HG03442 (cell line): ENCODE measurements around the gene YBX2.

Experiments
- ATAC-seq: cut with Tn5 transposase; IDR thresholded peaks from one replicate; pipeline ENCODE4 v1.9.1; 2021; ENCODE audit warnings: mild to moderate bottlenecking, moderate library complexity; ENCODE audit not compliant: unreplicated experiment

YBX2 gene

DNA sequence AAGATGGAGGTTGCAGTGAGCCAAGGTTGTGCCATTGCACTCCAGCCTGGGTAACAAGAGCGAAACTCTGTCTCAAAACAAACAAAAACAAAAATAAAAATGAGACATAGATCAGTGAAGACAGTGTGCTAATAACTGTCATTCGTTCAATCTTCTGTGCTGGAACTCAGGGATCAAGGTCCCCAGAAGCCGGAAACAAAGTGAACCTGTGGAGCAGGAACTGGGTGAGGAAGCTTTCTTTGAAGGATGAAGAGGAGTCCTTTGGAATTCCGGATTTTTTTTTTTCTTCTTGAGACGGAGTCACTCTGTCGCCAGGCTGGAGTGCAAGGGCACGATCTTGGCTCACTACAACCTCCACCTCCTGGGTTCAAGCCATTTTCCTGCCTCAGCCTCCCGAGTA is 15.0 kb downstream of the YBX2 start:
- no peak for ATAC-seq

DNA sequence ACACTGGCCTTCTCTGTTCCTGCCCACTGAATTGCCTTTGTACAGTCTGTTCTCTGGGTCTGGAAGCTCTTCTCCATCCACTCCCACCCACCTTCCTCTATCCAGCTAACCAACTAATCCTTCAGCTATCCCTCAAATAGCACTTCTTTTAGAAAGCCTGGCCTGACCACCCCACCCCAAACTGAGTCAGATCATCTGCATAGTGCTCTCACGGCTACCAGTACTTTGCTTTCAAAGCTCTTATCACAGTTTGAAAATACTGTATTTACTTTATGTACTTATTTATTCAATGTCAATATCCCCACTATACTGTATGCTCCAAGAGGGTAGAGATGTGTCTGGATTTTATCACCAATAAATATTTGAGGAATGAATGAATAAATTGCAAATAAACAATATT is 27.7 kb downstream of the YBX2 start:
- ATAC-seq, result no peak

DNA sequence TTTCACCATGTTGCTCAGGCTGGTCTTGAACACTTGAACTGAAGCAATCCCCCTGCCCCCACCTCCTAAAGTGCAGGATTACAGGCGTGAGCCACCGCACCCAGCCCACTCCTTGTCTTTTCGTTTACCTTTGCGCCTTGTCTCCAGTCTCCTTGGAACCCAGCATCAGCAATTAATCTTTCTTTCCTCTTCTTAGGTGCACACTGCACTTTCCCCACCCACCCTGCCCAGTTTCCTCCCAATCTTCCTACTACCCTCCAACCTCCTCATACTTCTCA is 30.7 kb downstream of the YBX2 start:
- no peak for ATAC-seq

GRCh38 chr17:7262935-7263800 is 31.3 kb downstream of the YBX2 start:
- no peak for ATAC-seq

GRCh38 chr17:7262192-7262934 is 32.1 kb downstream of the YBX2 start, which contains the start of gene CLDN7:
Gene CLDN7, minus strand, starts transcription at chr17:7262478. Its CDS starts 435 bp downstream, at chr17:7262043.
- ATAC-seq, result no peak

DNA sequence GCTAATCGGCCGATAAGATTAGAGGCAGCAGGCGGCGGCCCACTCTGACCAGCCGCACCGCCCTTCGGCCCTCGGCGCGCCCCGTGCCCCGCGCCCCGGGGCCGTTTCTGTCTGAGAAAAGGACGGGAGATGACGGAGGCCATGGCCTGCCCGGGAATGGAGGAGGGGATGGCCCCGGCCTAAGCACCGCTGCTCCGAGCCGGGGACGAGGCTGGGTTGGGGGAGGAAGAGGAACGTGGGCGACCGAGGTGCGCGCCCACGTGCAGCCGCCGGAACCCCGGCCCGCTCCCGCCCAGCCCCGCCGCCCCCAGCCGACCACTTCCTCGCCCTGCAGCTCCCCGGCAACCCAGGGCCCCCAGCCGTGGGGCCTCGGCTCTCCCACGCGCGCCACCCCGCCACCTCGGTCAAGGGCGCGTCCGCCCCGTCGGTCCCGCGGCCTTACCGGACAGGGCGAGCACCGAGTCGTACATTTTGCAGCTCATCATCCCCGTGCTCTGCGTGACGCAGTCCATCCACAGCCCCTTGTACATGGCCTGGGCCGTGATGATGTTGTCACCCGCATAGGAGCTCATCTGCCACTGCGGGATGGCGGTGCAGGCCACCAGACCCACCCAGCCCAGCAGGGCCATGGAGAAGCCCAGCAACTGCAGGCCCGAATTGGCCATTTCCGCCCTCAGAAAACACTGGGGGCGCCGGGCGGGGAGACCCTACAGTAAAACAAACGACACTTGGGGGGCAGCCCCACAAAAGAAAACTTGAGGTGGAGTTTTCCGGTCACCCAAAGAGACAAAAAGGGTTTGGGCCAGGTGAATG is 32.9 kb downstream of the YBX2 start:
- no peak for ATAC-seq

DNA sequence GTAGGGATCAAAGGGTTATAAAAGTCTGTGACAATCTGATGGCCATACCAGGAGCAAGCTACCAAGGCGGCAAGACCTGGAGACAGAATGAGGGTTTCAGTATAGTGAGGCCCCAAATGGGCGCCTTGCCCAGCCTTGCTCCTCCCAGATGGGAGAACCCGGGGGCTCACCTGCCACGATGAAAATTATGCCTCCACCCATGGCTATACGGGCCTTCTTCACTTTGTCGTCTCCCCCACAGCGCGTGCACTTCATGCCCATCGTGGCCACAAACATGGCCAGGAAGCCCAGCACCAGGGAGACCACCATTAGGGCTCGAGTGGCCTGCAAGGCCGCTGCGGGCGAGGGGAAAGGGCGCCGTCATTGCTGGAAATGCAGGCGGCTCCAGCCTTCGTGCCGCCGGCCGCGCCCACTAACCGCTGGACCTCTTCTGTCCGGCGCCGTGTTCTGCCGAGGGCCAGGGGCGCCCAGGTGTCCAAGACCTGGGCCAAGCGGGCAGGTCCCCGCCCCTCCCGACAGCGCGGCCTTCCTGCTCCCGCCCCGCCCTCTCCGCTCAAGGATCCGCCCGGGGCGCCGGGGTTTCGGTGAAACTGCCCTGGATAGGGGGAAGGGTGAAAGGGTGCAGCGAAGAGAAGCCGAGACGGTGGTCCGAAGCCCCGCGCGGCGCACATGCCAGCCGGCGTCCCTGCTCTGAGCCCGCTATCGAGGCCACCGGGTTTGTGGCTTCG is 33.6 kb downstream of the YBX2 start:
- no peak for ATAC-seq

DNA sequence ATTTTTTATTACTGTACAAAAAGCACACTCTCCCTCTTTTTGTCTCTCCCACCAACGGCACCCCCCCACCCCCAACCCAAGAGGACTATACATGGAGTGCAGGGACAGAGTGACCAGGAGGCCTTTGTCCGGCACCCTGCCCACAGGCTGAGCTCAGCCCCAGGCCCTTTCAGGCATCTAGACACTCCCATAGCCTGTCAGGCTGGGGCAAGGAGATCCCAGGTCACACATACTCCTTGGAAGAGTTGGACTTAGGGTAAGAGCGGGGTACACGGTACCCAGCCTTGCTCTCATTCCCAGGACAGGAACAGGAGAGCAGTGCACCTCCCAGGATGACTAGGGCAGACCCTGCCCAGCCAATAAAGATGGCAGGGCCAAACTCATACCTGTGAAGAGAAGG is 34.3 kb downstream of the YBX2 start:
- ATAC-seq, result no peak

DNA sequence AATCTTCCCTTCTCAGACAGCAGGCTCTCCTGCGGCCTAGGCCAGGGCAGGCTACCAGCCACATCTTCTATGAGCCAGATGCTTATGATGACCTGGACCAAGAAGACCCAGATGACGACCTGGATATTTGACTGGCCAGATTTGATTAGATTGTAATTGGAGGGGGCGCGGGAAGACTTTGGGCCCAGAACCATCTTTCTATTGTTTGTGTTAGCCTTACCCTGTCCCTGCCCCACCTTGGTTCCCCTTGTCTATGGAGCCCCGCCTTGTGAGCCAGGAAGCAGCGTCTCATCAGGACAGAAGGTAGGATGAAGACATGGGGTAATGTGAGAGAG is 34.9 kb downstream of the YBX2 start:
- ATAC-seq, result no peak

DNA sequence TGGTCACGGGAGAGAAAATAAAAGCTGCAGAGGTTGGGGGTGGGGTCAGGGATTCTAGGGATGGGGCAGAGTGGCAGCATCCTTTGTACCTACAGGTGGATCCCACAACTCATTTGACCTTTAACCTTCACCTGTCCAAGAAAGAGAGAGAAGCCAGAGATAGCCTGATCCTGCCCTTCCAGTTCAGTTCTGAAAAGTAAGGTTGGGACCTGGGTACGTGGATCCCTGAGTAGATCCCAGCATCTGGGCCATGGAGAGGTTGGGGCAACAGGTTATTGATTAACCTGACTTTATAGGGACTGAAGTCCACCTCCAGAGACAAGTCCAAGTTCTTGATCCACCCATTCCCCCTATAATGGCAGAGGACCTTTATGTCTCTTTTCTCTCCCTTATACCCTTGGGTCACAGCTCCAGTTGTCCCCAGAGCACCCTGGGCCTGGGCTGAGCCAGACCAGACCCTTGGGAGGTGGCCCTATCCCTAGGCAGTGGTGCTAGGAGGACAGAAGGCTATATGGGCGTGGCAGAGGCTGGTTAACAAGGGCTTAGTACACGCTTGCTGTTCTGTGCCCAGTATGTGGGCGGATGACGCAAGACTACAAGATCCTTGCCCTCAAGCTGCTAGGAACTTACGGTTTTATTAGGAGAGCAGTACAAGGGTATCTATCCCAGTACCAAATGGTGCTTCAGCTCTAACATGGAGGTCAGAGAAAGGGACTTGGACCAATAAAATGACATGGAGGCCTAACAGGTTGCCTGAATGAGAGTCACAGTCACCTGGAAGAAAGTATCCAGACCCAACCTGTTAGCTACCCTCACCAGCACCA is 35.5 kb downstream of the YBX2 start:
- no peak for ATAC-seq

- no peak for ATAC-seq
Measured at GRCh38 chr17:7256766-7257456, 37.5 kb downstream of the YBX2 start.

DNA sequence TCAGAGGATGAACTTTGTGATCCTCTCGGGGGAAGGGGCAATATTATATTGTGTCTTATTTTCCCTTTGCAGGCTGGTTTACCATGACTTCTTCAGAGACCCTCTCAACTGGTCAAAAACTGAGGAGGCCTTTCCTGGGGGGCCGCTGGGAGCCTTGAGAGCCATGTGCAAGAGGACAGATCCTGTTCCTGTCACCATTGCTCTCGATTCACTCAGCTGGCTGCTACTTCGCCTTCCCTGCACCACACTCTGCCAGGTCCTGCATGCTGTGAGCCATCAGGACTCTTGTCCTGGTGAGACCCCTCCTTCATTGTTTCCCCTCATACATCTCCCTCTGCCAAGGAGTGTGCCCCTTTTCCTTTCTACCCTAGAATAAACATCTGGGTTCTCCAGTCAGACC is 39.9 kb downstream of the YBX2 start:
- no peak for ATAC-seq

DNA sequence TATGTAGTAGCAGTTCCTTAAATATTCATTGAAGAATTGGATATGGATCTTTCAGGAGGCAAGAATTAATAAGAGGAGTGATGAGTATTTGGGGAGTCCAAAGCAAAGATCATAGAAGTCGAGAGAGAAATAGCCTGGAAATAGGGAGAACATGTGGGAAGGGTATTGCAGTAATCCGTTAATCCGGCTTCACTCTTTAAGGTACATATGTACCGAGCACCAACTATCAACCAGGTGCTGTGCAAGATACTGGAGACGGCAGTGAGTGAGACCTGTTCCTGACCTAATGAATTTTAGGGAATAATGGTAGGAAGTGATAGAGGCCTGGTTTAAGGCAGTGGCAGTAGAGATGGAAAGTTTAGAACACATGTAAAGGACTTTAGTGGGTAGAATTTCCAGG is 41.4 kb downstream of the YBX2 start:
- no peak for ATAC-seq

DNA sequence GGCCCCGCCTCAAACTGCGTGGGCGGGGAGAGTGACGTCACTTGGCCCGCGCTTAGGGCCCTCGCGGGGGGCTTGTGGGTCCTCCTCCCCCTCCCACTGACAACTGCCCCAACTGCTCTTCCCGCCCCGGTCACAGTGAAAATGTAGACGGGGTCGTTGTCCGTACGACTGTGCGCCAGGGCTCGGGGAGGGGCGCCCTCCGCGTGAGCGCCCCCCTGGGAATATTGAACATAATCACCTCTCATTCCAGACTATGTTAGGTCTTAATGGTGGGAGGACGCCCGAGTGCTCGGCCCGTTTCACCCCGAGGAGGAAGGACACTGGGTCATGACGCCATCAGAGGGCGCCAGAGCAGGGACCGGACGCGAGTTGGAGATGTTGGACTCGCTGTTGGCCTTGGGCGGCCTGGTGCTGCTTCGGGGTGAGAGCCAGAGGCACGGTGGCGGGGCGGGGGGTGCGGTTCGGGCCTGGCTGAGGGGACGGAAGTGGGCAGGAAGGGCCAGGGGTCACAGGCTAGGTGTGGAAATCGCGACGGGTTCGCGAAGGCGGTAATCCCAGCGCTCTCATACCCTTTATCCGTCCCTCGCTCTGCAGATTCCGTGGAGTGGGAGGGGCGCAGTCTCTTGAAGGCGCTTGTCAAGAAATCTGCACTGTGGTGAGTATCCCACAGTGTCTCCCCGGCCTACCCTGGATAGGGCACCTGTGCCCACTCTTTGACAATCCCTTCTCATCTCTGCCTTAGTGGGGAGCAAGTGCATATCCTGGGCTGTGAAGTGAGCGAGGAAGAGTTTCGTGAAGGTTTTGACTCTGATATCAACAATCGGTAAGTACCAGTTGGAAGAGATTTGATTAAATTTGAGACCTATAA is 42.0 kb downstream of the YBX2 start, which contains the start of gene ELP5:
Gene ELP5 (plus strand): TSS at position 40 of the 868 bp plus-strand sequence. CDS start 336 bp downstream, at position 376.
- peak; percentile 57 for ATAC-seq

DNA sequence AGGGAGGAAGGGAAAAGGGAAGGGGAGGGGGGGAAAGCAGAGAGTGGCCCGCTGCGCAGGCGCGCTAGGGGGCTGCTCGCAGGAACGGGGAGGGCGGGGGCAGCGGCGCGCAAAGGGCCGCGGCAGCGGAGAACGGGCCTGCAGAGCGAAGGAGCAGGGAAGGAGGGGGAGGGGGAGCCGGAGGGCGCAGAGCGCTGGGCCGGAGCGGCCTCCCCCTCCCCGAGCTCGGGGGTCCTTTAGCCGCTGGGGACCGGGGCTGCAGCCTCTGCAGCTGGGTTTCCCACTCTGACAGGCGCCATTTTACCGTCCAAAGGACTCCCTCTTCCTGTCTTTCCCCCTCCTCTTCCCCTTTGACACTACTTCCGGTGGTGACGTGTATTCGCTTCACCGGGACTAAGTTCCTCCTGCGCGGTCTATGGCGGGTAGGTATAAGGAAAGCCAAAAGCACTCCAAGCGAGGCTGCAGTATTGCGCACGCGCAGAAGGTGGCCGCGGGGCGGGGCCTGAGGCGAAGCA is 42.7 kb downstream of the YBX2 start, which contains the start of gene CTDNEP1:
Gene CTDNEP1 (minus strand): TSS at position 74 of the 515 bp plus-strand sequence. CDS start 438 bp downstream, outside the sequence.
- ATAC-seq, result peak; percentile 73

DNA sequence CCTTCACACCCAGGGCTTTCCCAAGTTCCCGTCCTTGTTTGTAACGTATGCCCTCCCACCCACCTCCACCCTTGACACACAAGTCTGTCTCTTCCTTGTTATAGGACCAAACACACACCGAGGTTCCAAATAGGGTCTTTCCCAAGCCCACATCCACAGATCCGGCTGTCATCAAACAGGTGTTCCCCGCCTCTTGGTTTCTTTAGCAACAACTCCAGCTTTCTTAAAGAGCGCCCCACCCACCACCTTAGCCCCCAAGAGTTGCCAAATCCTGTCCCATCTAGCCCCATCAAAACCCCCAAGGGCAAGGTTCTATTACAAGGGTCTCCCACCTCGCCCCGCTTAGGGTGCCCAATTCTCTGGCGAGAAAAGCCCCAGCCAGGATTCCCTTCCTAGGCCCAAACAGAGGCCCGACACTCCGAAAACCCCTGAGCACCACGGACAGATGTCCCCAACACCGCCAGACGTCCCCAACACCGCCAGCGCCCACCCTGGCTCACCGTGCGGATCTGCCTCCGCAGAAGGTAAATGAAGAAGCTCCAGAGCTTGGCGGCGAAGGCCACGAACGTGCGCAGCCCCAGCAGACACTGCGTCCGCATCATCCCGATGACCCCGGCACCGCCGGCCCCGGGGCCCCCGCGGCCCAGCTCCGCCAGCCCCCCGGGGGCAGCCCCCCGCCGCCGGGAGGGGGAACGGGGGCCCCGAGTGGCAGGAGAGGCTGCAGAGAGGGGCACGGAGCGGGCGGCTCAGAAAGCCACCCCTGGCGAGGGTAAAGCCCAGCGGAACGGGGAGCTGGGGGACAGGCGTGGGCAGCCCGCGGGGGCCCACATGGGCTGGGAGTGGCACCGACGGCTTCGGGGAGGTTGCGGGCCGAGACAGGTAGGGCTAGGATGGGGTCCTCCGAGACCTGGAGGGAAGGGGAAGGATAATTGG is 43.5 kb downstream of the YBX2 start:
- ATAC-seq, result no peak

- ATAC-seq, result no peak
Measured at GRCh38 chr17:7249830-7250229, 44.6 kb downstream of the YBX2 start.
